Neuronal stem cell (in vitro differentiated cells): ENCODE results near the gene NXPE3.

ENCODE experiments used
- DNase-seq: peaks from one replicate; pipeline ENCODE4 v3.0.0-alpha.2; 2013; ENCODE audit warnings: low spot score
- H2AFZ ChIP-seq: one replicate; pipeline ENCODE4 v1.6.1; 2013; ENCODE audit warnings: mild to moderate bottlenecking, low read length, inconsistent platforms
- H2AK5ac ChIP-seq: 2 replicates; pipeline ENCODE4 v1.6.1; 2013; ENCODE audit warnings: low read depth, mild to moderate bottlenecking, inconsistent platforms, low read length, moderate library complexity, mixed read lengths
- H2BK120ac ChIP-seq: 2 replicates; pipeline ENCODE4 v1.6.1; 2013; ENCODE audit warnings: low read depth, mild to moderate bottlenecking, inconsistent platforms, low read length, moderate library complexity, mixed read lengths
- H2BK12ac ChIP-seq: one replicate; pipeline ENCODE4 v1.6.1; 2013; ENCODE audit warnings: low read length, inconsistent platforms
- H2BK15ac ChIP-seq: 2 replicates; pipeline ENCODE4 v1.6.1; 2013; ENCODE audit warnings: mild to moderate bottlenecking, low read length, inconsistent platforms, mixed read lengths
- H2BK5ac ChIP-seq: one replicate; pipeline ENCODE4 v1.6.1; 2013; ENCODE audit warnings: inconsistent platforms, mild to moderate bottlenecking, low read length, moderate library complexity
- H3K14ac ChIP-seq: one replicate; pipeline ENCODE4 v1.6.1; 2013; ENCODE audit warnings: low read length, inconsistent platforms
- H3K18ac ChIP-seq: 2 replicates; pipeline ENCODE4 v1.6.1; 2013; ENCODE audit warnings: low read length, inconsistent platforms
- H3K23ac ChIP-seq: 2 replicates; pipeline ENCODE4 v1.6.1; 2013; ENCODE audit warnings: low read depth, mild to moderate bottlenecking, mixed read lengths, low read length, inconsistent platforms; ENCODE audit not compliant: poor library complexity
- H3K27ac ChIP-seq: replicated peaks from 3 replicates; pipeline ENCODE4 v1.5.1; 2013; ENCODE audit warnings: low read length, inconsistent platforms
- H3K27me3 ChIP-seq, 3 experiments: 2 replicates each; pipeline ENCODE4 v1.6.1; 2013; ENCODE audit warnings: low read length in 3 of 3, mild to moderate bottlenecking in 2 of 3, inconsistent platforms in 1 of 3, low read depth in 1 of 3, mixed read lengths in 1 of 3, moderate library complexity in 1 of 3; ENCODE audit not compliant: control insufficient read depth in 3 of 3, insufficient read depth in 3 of 3
- H3K36me3 ChIP-seq, 2 donors: replicated peaks in 1 of 2; 2 replicates each; pipeline ENCODE4 v1.6.1; 2013; ENCODE audit warnings: low read length in 2 of 2; ENCODE audit not compliant: control insufficient read depth in 2 of 2, insufficient read depth in 2 of 2
- H3K4ac ChIP-seq: 2 replicates; pipeline ENCODE4 v1.6.1; 2013; ENCODE audit warnings: inconsistent platforms, mild to moderate bottlenecking, low read length, moderate library complexity
- H3K4me1 ChIP-seq, 2 donors: 1 replicate in 1 of 2; 2 replicates in 1 of 2; pipeline ENCODE4 v1.6.1; 2013; ENCODE audit warnings: low read length in 2 of 2, low read depth in 1 of 2; ENCODE audit not compliant: control insufficient read depth in 2 of 2, insufficient read depth in 1 of 2
- H3K4me2 ChIP-seq: one replicate; pipeline ENCODE4 v1.6.1; 2013; ENCODE audit warnings: mild to moderate bottlenecking, low read length, inconsistent platforms; ENCODE audit not compliant: insufficient read depth, poor library complexity, severe bottlenecking
- H3K4me3 ChIP-seq, 2 donors: 2 replicates each; pipeline ENCODE4 v1.5.1; 2013; ENCODE audit warnings: low read length in 2 of 2, mild to moderate bottlenecking in 2 of 2, inconsistent platforms in 1 of 2, moderate library complexity in 1 of 2
- H3K79me1 ChIP-seq: one replicate; pipeline ENCODE4 v1.6.1; 2013; ENCODE audit warnings: low read depth, mild to moderate bottlenecking, inconsistent platforms, low read length, moderate library complexity
- H3K9ac ChIP-seq: one replicate; pipeline ENCODE4 v1.6.1; 2013; ENCODE audit warnings: mild to moderate bottlenecking, low read depth, low read length, inconsistent platforms; ENCODE audit not compliant: poor library complexity
- H3K9me3 ChIP-seq, 2 donors: replicated peaks in 1 of 2; 2 replicates each; pipeline versions ENCODE3 to v1.6.1; 2013; ENCODE audit warnings: low read length in 2 of 2, mild to moderate bottlenecking in 2 of 2, inconsistent platforms in 1 of 2, low read depth in 1 of 2, mixed read lengths in 1 of 2, moderate library complexity in 1 of 2; ENCODE audit not compliant: control insufficient read depth in 2 of 2, insufficient read depth in 1 of 2
- H4K8ac ChIP-seq: one replicate; pipeline ENCODE4 v1.6.1; 2013; ENCODE audit warnings: low read depth, mild to moderate bottlenecking, inconsistent platforms, low read length, moderate library complexity
- H4K91ac ChIP-seq: one replicate; pipeline ENCODE4 v1.6.1; 2013; ENCODE audit warnings: low read length, low read depth, mild to moderate bottlenecking, inconsistent platforms; ENCODE audit not compliant: poor library complexity
- WGBS, 2 donors: extraction: QIAGEN DNeasy Blood & Tissue Kit; methylation state at CpG; one replicate each; pipeline ENCODE4 v1.1.7; 2013; ENCODE audit warnings: missing lambda C conversion rate in 2 of 2, mixed read lengths in 1 of 2; ENCODE audit not compliant: insufficient read length in 2 of 2, insufficient replicate concordance in 1 of 2; ENCODE audit errors: extremely low coverage in 2 of 2; 5-methylcytosine and 5-hydroxymethylcytosine counted together

Gene NXPE3

DNA sequence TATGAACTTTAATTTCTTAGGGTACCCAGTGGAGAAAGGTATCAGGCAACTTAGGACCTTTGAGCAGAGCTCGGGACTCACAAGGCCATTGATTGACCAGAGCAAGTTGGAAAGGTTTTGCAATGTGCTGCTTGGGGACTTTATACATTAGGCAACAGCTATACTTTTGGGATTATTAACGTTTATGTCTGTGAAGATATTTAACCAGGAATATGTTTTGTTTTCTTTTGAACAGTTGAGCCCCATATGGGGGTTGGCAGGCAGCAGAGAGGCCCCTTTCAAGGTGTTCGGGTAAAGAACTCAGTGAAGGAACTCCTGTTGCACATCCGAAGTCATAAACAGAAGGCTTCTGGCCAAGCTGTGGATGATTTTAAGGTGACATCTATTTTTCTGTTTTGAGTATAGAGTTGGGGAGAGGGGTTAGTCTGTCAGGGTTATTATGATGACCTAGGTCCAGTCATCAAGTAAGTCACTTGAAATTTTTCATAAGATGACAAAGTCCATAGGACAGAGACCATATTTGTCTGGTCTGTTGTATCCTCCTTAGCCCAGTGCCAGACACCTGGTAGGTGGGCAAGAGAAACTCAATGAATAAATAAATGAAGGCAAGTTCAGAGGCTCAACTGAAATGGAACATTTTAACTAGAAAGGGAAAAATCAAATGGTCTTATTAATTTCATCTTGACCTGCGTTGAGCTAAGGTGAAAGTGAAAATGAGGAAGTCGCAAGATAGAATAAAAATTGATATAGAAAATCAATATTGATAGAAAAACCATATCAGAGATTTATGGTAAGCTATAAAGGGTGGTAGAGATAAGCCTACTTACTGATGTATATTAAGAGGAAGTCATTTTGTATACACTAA lies 73.1 kb downstream of the NXPE3 start:
- Histone ChIP-seq H3K4ac (no peak overlapping the region), H3K18ac (no peak overlapping the region), H3K9ac (no peak overlapping the region), H4K91ac (no peak overlapping the region), H3K79me1 (peaks cover 10% of the 10 kb centered on the region), H3K36me3 (peaks cover 21 to 53% of the 10 kb centered on the region in 2 donors), H2BK12ac (no peak overlapping the region), H2BK5ac (no peak overlapping the region), H3K4me3 (no peak overlapping the region), H2AK5ac (no peak overlapping the region), H2BK120ac (no peak overlapping the region), H3K27me3 (no peaks in the 10 kb centered on the region), H3K4me2 (no peak overlapping the region), H4K8ac (no peak overlapping the region), H3K14ac (no peak overlapping the region), H2AFZ (no peak overlapping the region), H3K23ac (no peak overlapping the region), H3K9me3 (no peaks in the 10 kb centered on the region), H3K27ac (no peak overlapping the region), H2BK15ac (no peak overlapping the region), H3K4me1 (peaks cover 3 to 5% of the 10 kb centered on the region in 2 donors)
- no CpG with 5 or more reads among the region's 6 CpGs for WGBS, 2 donors
- DNase-seq = no peak

GRCh38 chr3:101852983-101853840 lies 74.2 kb downstream of the NXPE3 start:
- Histone ChIP-seq H4K91ac (no peak overlapping the region), H2AK5ac (no peak overlapping the region), H3K27ac (no peak overlapping the region), H3K14ac (no peak overlapping the region), H2BK15ac (no peak overlapping the region), H3K9ac (no peak overlapping the region), H4K8ac (no peak overlapping the region), H2AFZ (no peak overlapping the region), H3K36me3 (peaks cover 24 to 63% of the 10 kb centered on the region in 2 donors), H2BK5ac (no peak overlapping the region), H2BK12ac (no peak overlapping the region), H3K23ac (no peak overlapping the region), H3K9me3 (no peaks in the 10 kb centered on the region), H3K79me1 (peaks cover 10% of the 10 kb centered on the region), H3K27me3 (no peaks in the 10 kb centered on the region), H2BK120ac (no peak overlapping the region), H3K4me1 (peaks cover 1 to 5% of the 10 kb centered on the region in 2 donors), H3K4me3 (no peak overlapping the region), H3K4ac (no peak overlapping the region), H3K4me2 (no peak overlapping the region), H3K18ac (no peak overlapping the region)
- no CpG with 5 or more reads among the region's 8 CpGs for WGBS, 2 donors
- DNase-seq = no peak

GRCh38 chr3:101853982-101854381 lies 75.0 kb downstream of the NXPE3 start:
- Histone ChIP-seq H3K4me1 (peaks cover 0 to 5% of the 10 kb centered on the region in 2 donors), H3K36me3 (peaks cover 27 to 70% of the 10 kb centered on the region in 2 donors), H2AFZ (no peak overlapping the region), H3K79me1 (peaks cover 10% of the 10 kb centered on the region), H3K4me2 (no peak overlapping the region), H4K8ac (no peak overlapping the region), H3K18ac (no peak overlapping the region), H2BK120ac (no peak overlapping the region), H4K91ac (no peak overlapping the region), H3K23ac (no peak overlapping the region), H3K9ac (no peak overlapping the region), H2AK5ac (no peak overlapping the region), H2BK12ac (no peak overlapping the region), H3K27ac (no peak overlapping the region), H3K9me3 (no peaks in the 10 kb centered on the region), H3K4ac (no peak overlapping the region), H2BK5ac (no peak overlapping the region), H3K14ac (no peak overlapping the region), H2BK15ac (no peak overlapping the region), H3K4me3 (no peak overlapping the region), H3K27me3 (no peaks in the 10 kb centered on the region)
- no CpG with 5 or more reads among the region's 3 CpGs for WGBS, 2 donors
- no peak for DNase-seq
